Globus pallidus (tissue), 1 donor: ENCODE data around the gene TAOK3.
"Not testable (repeated sequence)": the region's sequence is repeated elsewhere in the genome, so short reads cannot be mapped to it uniquely, and the experiment has no call there.

Experiments
- DNase-seq: peaks from one replicate; pipeline ENCODE4 v3.0.0-alpha.2; 2015; ENCODE audit warnings: low spot score

TAOK3 gene

DNA sequence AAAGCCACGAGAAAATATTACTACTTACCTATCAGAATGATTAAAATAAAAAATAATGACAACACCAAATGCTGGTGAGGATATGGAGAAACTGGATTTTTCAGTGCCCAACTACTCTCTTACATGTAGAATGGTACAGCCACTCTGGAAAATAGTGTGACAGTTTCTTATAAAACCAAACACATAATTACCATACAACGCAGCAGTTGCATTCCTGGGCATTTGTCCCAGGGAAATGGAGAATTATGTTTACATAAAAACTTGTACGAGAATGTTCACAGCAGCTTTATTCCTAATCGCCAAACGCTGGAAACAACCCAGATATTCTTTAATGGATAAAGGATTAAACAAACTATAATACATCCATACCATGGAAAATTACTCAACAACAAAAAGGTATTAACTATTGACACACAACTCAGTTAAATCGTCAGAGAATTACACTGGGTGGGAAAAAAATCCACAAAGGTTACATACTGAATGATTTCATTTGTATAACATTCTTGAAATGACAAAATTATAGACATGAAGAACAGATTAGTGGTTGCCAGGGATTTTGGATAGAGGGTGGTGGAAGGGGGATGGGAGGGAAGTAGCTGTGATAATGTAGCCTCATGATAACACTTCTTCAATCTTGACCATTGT lies 35.4 kb downstream of the TAOK3 start:
- no peak for DNase-seq

DNA sequence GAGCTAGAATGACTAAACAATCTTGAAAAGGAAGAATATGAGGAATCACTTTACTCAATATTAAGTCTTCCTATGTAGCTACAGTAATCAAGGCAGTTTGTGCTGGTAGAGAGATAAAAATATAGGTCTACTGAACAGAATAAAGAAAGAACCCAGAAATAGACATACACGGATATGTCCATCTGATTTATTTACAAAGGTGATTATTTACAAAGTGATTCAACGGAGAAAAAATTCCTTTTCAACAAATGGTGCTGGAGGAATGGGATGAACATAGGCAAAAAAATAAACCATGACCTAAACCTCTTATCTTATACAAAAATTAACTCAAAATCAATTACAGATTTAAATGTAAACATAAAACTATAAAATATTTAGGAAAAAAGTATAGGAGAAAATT lies 36.6 kb downstream of the TAOK3 start:
- DNase-seq: no peak

DNA sequence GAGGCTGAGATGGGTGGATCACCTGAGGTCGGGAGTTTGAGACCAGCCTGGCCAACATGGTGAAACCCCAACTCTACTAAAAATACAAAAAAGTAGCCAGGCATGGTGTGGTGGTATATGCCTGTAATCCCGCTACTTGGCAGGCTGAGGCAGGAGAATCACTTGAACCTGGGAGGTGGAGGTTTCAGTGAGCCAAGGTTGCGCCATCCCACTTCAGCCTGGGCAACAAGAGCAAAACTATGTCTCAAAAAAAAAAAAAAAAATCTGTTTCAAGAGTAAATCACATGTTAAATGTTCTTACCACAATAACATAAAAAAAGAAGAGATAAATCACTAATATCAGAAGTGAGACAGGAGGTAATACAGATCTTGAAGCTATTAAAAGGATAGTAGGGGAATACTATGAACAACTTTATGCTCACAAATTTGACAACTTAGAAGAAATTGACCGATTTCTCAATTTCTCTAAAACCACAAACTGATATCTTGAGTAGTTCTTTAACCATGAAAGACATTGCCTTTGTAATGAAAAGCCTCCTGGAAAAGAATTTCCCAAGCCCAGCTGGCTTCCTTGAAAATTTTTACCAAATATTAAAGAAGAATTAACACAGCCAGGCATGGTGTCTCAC lies 37.7 kb downstream of the TAOK3 start:
- no peak for DNase-seq

DNA sequence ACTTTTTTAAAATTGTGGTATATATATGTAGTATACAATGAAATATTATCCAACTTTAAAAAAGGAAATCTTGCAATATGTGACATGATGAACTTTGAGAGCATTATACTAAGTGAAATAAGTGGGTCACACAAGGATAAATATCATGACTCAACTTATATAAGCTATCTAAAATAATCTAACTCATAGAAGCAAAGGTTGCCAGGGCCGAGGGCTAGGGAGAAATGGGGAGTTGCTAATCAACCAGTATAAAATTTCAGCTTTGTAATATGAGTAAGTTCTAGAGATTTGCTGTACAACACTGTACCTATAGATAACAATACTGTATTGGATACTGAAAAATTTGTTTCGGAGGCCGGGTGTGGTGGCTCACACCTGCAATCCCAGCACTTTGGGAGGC lies 38.5 kb downstream of the TAOK3 start:
- no peak for DNase-seq

DNA sequence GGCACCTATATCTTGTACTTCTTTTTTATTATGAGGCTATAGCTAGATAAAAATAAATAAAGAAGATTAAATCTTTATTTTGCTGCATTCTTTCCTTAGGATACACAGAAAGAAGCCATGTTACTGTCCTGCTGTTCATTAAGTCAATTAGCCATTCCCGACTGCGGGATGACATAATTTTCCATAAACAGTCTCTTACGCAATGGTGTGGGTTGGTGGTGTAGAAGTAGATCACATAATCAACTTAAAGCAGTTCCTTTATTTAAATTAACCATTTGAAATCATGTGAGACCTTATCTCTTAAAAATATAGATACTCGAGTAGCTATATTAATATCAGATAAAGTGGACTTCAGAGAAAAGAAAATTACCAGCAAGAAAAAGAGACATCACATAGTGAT lies 40.2 kb downstream of the TAOK3 start:
- no peak for DNase-seq

DNA sequence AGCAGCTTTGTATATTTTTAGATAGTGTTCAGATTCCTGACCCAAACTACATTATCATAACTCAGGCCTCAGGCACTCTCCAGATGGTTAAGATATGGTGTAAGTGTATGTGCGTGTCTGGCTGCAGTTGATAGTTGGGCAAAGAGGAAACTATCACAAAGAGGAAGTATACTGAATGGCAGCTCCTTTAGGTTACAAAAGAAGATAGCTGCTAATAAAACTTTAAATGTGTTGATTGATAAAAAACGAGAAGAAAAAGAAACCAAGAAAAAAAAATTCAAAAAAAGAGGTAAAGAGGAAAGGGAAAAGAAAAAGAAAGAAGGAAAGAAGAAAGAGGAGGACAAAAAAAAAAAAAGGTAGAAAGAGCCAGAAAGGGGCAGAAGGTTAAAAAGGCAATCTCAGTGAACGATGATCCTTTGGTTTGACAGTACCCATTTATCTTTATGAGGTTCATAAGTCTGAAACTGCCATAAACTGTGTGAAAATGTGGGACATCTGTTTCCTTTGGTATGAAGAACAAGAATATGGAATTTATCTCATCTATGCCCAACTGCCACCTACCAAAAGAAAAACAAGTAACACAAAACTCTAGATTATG lies 42.2 kb downstream of the TAOK3 start:
- DNase-seq: no peak

DNA sequence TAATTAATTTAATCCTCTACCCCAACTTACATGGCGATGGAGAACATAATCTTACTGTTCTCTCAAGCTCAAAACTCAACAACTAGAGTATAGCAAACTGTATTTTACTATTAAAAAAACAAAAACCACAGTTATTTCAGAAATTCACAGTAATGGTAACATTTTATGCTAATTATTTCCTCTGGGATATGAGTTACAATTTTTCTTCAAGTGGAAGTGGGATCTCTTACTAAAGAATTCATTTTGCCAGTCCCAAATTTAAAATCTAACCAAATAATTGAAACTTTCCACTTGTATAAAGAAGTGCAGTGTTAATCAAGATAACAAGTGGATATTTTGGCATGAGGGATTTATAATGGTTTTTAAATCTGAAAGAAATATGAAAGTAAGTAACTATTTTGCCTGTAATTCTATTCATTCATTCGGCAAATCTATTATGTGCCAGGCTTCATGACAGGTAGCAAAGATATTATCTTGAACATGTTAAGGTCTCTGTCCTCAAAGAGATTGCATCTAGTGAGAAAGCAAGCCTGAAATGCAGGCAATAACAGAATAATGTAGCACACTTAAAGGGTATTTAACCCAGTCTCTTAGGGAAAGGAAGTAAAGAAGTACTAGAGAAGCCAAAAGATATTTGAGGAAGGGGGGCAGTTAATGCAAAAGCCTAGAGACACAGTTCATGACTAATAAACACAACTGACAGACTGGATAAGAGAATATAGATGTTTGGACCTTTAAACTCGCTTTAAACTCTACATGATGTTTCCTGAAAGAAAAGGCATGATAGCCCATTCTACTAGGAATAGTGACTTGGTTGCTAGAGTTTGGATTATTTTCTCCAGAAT lies 44.0 kb downstream of the TAOK3 start:
- DNase-seq: no peak

DNA sequence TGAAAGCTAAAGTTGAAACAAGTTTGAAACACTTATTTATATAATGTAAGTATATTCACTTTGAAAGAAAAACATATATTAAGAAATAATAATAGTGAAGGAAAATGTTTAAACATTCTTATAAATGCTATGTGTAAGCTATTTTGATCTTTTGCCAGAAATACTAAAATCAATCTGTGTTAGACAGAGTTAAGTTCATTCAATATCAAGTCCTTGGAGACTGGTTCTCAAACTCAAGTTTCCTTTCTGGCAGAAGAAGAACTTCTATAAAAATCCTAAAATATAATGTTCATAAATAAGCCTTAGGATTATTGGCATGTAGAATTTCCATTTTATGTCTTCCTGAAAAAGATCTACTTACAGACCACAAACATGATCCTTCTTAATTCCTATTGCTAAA lies 45.3 kb downstream of the TAOK3 start:
- no peak for DNase-seq

DNA sequence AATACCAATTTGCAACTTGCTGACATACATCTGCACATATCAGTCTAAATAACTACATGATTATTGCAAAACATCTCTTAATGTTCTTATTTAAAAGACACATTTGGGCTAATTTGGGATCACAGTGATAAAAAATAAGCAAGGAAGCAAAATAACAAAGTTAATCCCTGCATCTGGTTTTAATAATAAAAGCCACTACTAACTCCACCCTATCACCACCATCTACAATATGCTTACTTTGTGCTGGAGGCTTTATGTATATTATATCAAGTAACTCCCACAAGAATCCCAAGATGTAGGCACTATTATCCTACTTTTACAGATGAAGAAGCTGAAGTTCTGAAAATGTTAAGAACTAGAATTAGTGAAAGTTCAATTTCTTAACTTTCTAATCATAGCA lies 45.7 kb downstream of the TAOK3 start:
- DNase-seq: no peak

DNA sequence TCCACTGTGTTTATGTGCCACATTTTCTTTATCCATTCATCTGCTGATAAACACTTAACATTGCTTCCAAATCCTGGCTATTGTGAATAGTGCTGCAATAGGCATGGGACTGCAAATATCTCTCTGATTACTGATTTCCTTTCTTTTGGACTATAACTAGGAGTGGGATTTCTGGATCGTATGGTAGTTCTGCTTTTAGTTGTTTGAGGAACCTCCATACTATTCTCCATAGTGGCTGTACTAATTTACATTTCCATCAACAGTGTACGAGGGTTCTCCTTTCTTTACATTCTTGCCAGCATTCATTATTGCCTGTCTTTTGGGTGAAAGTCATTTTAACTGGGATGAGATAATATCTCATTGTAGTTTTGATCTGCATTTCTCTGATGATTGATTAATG lies 47.6 kb downstream of the TAOK3 start:
- DNase-seq: no peak

DNA sequence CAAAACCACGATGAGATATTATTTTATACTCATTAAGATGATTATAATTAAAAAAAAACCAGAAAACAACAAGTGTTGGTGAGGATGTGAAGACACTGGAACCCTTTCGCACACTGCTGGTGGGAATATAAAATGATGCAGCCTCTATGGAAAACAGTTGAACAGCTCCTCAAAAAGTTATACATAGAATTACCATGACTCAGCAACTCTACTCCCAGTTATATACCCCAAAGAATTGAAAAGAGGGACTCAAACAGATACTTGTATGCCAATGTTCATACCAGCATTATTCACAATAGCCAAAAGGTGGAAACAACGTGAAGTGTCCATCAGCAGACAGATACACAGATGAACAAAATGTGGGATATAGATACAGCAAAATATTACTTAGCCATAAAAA lies 53.1 kb downstream of the TAOK3 start:
- DNase-seq: no peak

DNA sequence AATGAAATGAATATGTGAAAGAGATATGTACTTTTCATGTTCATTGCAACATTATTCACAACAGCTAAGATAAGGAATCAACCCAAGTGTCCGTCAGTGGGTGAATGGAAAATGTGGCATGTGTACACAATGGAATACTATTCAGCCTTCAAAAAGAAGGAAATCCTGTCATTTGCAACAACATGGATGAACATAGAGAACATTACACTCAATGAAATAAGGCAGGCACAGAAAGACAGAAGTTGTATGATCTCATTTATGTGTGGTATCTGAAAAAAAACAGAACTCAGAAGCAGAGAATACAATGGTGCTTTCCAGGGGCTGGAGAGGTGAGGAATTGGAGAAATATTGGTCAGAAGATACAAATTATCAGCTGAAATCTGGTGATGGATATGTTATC lies 54.0 kb downstream of the TAOK3 start:
- no peak for DNase-seq

DNA sequence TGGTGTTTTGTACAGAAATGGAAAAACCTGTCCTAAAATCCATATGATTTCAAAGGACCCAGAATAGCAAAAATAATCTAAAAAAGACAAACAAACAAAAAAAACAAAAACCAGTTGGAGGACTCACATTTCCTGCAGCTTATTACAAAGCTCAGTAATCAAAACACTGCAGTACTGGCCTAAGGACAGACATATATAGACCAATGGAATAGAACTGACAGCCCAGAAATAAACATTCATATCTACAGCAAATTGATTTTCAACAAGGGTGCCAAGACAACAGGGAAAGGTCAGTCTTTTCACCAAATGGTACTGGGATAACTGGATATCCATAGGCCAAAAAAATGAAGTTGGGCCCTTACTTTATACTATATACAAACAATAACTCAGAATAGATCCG lies 55.0 kb downstream of the TAOK3 start:
- DNase-seq: no peak

DNA sequence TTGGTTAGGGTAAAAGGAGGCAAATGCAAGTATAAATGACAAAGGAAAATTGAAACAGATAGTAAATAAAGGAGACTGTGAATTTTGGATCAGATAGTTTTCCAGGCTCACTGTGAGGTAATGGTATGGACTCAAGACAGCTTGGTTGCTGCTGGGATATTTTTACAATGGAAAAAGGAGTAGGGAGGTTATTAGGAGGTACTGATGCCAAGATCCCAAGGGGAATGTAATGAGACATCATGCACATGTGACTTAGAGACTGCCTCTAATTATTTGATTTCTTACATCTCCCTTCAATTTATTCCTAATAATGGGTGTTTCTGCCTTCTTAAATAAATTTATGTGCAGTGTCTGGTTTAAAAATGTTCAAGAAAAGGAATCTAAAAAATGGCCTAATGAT lies 56.9 kb downstream of the TAOK3 start:
- DNase-seq: no peak

DNA sequence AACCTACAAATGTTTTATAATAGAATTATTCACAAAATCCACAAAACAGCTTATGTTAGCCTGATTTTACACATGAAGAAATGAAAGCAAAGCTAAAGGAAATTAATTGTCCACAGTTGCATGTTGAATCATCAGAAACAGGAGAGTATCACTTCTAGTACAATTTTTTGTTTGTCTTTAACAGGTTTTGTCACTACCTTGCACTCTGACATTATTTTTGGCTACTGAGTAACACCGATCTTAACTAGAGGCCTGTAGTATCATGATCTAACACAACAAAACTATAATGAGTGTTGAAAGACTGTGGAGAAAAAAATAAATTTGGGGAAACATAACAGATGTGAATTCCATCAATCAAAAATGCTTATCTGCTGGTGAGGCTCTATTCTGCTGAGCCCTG lies 60.1 kb downstream of the TAOK3 start:
- no peak for DNase-seq

DNA sequence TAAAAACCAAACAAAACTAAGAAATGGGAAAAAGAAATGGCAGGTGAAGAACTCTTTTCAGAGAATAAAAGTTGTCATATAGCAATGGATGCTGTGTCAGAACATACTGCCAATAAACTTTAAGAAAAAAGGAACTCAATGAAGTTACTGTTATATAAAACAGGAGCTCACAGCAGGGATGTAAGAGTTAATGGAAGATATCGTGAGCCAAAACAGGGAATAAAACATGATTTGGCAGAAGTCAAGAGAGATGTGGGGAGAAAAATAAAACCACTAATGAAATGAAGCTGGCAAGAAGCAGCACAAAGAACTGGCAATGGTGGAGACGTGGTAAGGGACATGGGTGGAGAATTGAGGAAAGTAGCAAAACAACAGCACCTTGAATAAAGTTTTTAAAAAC lies 61.0 kb downstream of the TAOK3 start:
- DNase-seq: no peak

DNA sequence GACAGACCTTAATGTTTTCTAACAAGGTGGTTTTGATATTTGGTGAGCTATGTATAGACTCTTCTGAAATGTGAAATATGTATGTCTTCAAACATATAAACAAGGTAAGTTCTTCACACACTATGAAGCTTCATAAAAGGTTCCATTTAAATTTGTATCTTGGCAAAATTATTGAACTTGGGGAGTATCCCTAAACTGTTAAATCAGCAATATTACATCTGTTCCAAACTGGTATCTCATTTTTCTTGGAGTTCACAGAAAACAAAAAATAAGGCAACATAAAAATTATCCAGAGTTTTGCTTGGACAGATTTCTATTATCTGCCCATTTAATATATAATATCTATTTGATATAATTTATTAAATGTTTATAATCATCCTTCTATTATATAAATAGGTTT lies 62.4 kb downstream of the TAOK3 start:
- no peak for DNase-seq

DNA sequence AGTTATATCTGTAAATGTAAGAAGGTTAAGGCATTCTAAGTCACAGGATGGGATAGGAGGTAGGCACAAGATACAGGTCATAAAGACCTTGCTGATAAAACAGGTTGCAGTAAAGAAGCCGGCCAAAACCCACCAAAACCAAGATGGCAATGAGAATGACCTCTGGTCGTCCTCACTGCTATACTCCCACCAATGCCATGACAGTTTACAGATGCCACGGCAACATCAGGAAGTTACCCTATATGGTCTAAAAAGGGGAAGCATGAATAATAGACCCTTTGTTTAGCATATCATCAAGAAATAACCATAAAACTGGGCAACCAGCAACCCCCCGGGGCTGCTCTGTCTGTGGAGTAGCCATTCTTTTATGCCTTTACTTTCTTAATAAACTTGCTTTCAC lies 64.7 kb downstream of the TAOK3 start:
- DNase-seq: not testable (repeated sequence)

DNA sequence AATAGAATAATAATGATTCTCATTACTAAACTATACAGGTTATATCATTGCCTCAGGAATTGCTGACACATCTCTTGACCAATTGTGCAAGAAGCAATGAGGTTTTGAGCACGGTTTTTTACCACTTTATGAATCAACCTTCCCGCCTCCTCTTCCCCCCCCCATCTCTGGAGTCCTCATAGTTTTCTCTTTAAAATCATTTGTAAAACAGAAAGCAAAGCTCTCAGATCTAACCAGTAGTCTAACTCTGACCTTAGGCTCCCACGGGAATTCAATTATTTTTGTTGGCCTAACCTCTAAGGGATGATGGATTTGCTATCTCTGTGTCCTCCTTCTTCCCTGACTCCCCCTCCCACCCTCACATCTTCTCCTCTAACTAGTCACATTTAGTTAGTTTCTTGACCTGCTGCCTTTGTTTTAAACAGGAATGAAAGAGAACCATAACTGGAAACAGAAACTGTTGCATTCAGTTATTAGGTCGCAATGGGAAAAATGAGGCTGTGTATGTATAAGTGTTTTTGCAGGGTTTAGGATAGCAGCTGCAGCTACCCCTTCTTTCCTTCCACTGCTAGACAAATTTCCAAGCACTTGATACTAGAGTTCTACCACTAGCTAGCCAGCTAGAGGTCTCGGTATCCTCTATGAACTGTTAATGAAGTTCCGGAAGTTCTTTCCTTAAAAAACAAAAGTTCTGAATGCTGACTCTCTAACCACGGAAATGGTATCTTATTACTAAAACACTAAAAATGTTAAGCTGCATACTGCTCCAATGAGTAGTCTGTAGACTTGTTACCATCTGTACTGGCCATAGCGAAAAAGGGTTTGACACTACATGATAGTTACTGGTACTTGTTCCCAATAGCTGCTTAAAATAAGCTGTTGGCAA lies 65.4 kb downstream of the TAOK3 start:
- no peak for DNase-seq

DNA sequence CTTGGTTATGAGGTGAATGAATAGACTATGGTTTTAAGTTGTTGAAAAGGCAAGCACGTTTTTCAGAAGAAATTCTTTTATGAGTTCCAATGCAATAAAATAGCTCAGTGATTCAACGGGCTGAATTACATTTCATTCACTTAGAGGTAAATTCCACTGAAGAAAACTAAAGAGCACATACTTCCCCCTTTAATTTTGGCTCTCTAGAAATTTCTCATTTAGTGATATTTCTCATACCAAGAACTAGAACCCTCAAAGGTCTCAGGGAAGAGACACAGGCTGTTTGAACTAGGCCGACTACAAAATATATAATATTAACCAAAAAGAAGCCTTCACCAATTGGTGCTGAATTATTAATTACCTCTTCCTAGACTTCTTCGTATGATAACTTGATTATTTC lies 68.6 kb downstream of the TAOK3 start:
- no peak for DNase-seq

DNA sequence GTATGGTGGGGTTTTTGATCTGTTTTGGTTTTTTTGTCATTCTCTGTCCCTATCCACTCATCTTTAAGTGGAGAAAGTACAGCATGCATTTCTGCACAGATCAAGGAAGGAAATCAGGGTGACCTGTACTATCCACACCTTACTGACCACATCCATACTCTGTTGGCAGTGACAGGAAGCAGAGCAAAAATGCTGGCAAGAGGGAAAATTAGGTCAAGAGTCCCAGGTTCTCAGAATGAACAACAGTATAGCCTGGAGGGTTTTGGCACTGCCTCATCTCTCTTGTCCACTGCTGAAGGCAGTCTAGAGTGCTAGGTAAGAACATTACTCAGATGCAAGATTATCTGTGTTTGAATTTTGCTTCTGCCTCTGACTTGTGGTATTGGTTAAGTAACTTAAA lies 70.7 kb downstream of the TAOK3 start:
- no peak for DNase-seq
